ENCODE measurements around the gene ALKBH4.

The ALKBH4 gene

DNA sequence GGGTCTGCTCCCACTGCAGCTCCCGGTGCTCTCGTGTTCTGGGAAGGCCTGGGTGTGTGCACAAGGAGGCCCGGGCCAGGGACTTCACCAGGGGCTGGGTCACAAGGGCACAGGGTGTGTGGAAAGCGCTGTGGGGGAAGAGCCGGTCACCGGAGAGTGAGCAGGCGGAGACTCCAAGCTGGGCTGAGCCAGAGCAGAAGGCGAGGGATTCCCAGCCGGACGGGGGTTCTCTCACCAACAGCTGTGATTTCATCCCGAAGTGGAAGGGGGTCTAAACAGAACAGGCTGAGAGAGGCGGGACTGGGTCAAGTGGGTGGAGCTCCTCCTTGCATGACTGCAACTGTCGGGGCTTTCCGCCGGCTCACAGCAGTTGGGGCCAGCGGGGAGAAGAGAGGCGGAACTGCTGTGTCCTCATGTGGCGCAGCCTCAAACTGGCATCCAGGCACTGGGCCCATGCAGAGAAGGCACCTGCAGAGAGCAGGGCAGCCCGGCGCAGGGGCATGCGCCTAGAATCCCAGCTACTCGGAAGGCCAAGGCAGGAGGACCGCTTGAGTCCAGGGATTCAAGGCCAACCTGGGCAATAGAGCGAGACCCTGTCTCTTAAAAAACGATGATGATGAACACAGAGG is 38.9 kb downstream of the ALKBH4 start:
- Histone ChIP-seq H3K4ac (ENCODE audit: low read length) (no peak overlapping the region), H4K8ac (ENCODE audit: low read depth, low read length) (no peak overlapping the region), H3K4me3 (ENCODE audit: low read length in 2 of 2) (no peak overlapping the region), H3K4me1 (ENCODE audit: control insufficient read depth in 2 of 2, insufficient read depth in 1 of 2, low read depth in 1 of 2, low read length in 2 of 2) (peaks cover 0 to 5% of the 10 kb centered on the region in 2 donors), H2BK120ac (ENCODE audit: low read depth, low read length) (no peak overlapping the region), H2AK5ac (ENCODE audit: low read depth, low read length) (no peak overlapping the region), H2BK15ac (ENCODE audit: low read length) (no peak overlapping the region), H3K9me3 (replicated peaks in 1 of 2; ENCODE audit: control insufficient read depth in 2 of 2, insufficient read depth in 1 of 2, low read depth in 1 of 2, low read length in 2 of 2) (no peaks in the 10 kb centered on the region), H2AFZ (ENCODE audit: low read length) (no peak overlapping the region), H3K14ac (ENCODE audit: low read length) (no peak overlapping the region), H3K79me1 (ENCODE audit: low read depth, low read length) (peaks cover 4% of the 10 kb centered on the region), H2BK12ac (ENCODE audit: low read length) (no peak overlapping the region), H3K9ac (ENCODE audit: low read depth, low read length, poor library complexity) (no peak overlapping the region), H4K91ac (ENCODE audit: low read depth, low read length, poor library complexity) (no peak overlapping the region), H3K27me3 (ENCODE audit: control insufficient read depth in 3 of 3, insufficient read depth in 3 of 3, low read depth in 1 of 3, low read length in 3 of 3) (no peaks in the 10 kb centered on the region), H3K27ac (replicated peaks; ENCODE audit: low read length) (no peak overlapping the region), H3K18ac (ENCODE audit: low read length) (no peak overlapping the region), H3K23ac (ENCODE audit: low read depth, low read length, poor library complexity) (no peak overlapping the region), H3K4me2 (ENCODE audit: insufficient read depth, low read length, poor library complexity, severe bottlenecking) (no peak overlapping the region), H3K36me3 (replicated peaks in 1 of 2; ENCODE audit: control insufficient read depth in 2 of 2, insufficient read depth in 2 of 2, low read length in 2 of 2) (peaks cover 28 to 64% of the 10 kb centered on the region in 2 donors), H2BK5ac (ENCODE audit: low read length) (no peak overlapping the region)
- no peak for DNase-seq (ENCODE audit: low spot score)
- no CpG with 5 or more reads among the region's 25 CpGs for WGBS, 2 donors (ENCODE audit: extremely low coverage in 2 of 2, insufficient read length in 2 of 2, insufficient replicate concordance in 1 of 2)

DNA sequence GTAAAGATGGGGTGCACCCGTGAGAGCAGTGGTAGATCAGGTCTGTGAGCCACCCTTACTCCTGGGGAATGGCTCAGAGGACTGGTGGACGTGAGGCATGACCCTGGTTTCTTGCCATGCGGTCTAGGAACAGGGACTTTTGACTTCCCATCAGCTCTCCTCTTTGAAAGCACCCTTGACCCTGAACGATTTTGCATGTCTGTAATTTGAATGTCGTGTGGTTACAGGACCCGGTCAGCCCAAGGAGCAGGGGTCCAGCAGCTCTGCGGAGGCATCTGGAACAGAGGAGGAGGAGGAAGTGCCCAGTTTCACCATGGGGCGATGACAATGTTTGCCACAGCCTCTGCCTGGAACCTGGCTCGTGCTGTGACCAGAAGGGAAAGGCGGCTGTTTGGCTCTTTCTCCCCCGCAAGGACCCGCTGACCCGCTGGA is 39.9 kb downstream of the ALKBH4 start:
- Histone ChIP-seq H3K23ac (ENCODE audit: low read depth, low read length, poor library complexity) (no peak overlapping the region), H3K27me3 (ENCODE audit: control insufficient read depth in 3 of 3, insufficient read depth in 3 of 3, low read depth in 1 of 3, low read length in 3 of 3) (no peaks in the 10 kb centered on the region), H3K27ac (replicated peaks; ENCODE audit: low read length) (no peak overlapping the region), H3K4me3 (ENCODE audit: low read length in 2 of 2) (no peak overlapping the region), H2BK5ac (ENCODE audit: low read length) (no peak overlapping the region), H2BK15ac (ENCODE audit: low read length) (no peak overlapping the region), H3K36me3 (replicated peaks in 1 of 2; ENCODE audit: control insufficient read depth in 2 of 2, insufficient read depth in 2 of 2, low read length in 2 of 2) (peaks cover 31 to 73% of the 10 kb centered on the region in 2 donors), H3K79me1 (ENCODE audit: low read depth, low read length) (peaks cover 4% of the 10 kb centered on the region), H2BK120ac (ENCODE audit: low read depth, low read length) (no peak overlapping the region), H3K4me2 (ENCODE audit: insufficient read depth, low read length, poor library complexity, severe bottlenecking) (no peak overlapping the region), H3K4ac (ENCODE audit: low read length) (no peak overlapping the region), H3K4me1 (ENCODE audit: control insufficient read depth in 2 of 2, insufficient read depth in 1 of 2, low read depth in 1 of 2, low read length in 2 of 2) (peaks cover 0 to 5% of the 10 kb centered on the region in 2 donors), H3K9me3 (replicated peaks in 1 of 2; ENCODE audit: control insufficient read depth in 2 of 2, insufficient read depth in 1 of 2, low read depth in 1 of 2, low read length in 2 of 2) (no peaks in the 10 kb centered on the region), H3K14ac (ENCODE audit: low read length) (no peak overlapping the region), H2AFZ (ENCODE audit: low read length) (no peak overlapping the region), H3K9ac (ENCODE audit: low read depth, low read length, poor library complexity) (no peak overlapping the region), H3K18ac (ENCODE audit: low read length) (no peak overlapping the region), H4K8ac (ENCODE audit: low read depth, low read length) (no peak overlapping the region), H2AK5ac (ENCODE audit: low read depth, low read length) (no peak overlapping the region), H4K91ac (ENCODE audit: low read depth, low read length, poor library complexity) (no peak overlapping the region), H2BK12ac (ENCODE audit: low read length) (no peak overlapping the region)
- WGBS, 2 donors (ENCODE audit: extremely low coverage in 2 of 2, insufficient read length in 2 of 2, insufficient replicate concordance in 1 of 2), result no CpG with 5 or more reads among the region's 13 CpGs
- no peak for DNase-seq (ENCODE audit: low spot score)

DNA sequence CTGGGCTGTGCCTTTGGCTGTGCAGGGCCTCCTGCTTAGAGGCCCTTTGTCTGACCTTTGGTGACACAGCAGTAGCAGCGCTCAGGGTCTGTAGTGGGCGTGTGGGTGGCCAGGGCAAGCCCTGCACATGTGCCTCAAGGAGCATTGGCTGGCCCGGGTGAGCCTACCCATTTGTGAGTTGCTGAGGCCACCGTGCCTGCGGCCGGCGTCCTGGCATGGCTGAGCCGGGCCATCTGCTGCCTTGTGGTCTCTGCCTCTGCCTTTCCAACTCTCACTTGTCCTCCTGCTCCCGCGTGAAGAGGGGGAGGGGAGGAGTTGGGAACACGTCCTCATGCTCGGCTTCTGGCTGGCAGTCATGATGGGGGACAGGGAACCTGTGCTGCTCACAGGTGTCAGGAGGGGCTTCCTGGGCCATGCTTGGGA is 40.5 kb downstream of the ALKBH4 start:
- DNase-seq (ENCODE audit: low spot score), result no peak
- Histone ChIP-seq H3K27me3 (ENCODE audit: control insufficient read depth in 3 of 3, insufficient read depth in 3 of 3, low read depth in 1 of 3, low read length in 3 of 3) (no peaks in the 10 kb centered on the region), H2BK5ac (ENCODE audit: low read length) (no peak overlapping the region), H3K36me3 (replicated peaks in 1 of 2; ENCODE audit: control insufficient read depth in 2 of 2, insufficient read depth in 2 of 2, low read length in 2 of 2) (peaks cover 33 to 80% of the 10 kb centered on the region in 2 donors), H2BK12ac (ENCODE audit: low read length) (no peak overlapping the region), H3K23ac (ENCODE audit: low read depth, low read length, poor library complexity) (no peak overlapping the region), H4K8ac (ENCODE audit: low read depth, low read length) (no peak overlapping the region), H3K9me3 (replicated peaks in 1 of 2; ENCODE audit: control insufficient read depth in 2 of 2, insufficient read depth in 1 of 2, low read depth in 1 of 2, low read length in 2 of 2) (no peaks in the 10 kb centered on the region), H2BK120ac (ENCODE audit: low read depth, low read length) (no peak overlapping the region), H4K91ac (ENCODE audit: low read depth, low read length, poor library complexity) (no peak overlapping the region), H3K4me2 (ENCODE audit: insufficient read depth, low read length, poor library complexity, severe bottlenecking) (no peak overlapping the region), H2AK5ac (ENCODE audit: low read depth, low read length) (no peak overlapping the region), H3K4ac (ENCODE audit: low read length) (no peak overlapping the region), H3K14ac (ENCODE audit: low read length) (no peak overlapping the region), H3K9ac (ENCODE audit: low read depth, low read length, poor library complexity) (no peak overlapping the region), H2AFZ (ENCODE audit: low read length) (no peak overlapping the region), H3K4me1 (ENCODE audit: control insufficient read depth in 2 of 2, insufficient read depth in 1 of 2, low read depth in 1 of 2, low read length in 2 of 2) (peaks cover 0 to 5% of the 10 kb centered on the region in 2 donors), H3K27ac (replicated peaks; ENCODE audit: low read length) (no peak overlapping the region), H3K4me3 (ENCODE audit: low read length in 2 of 2) (no peak overlapping the region), H3K79me1 (ENCODE audit: low read depth, low read length) (peaks cover 4% of the 10 kb centered on the region), H3K18ac (ENCODE audit: low read length) (no peak overlapping the region), H2BK15ac (ENCODE audit: low read length) (no peak overlapping the region)
- WGBS, 2 donors (ENCODE audit: extremely low coverage in 2 of 2, insufficient read length in 2 of 2, insufficient replicate concordance in 1 of 2), result no CpG with 5 or more reads among the region's 12 CpGs

DNA sequence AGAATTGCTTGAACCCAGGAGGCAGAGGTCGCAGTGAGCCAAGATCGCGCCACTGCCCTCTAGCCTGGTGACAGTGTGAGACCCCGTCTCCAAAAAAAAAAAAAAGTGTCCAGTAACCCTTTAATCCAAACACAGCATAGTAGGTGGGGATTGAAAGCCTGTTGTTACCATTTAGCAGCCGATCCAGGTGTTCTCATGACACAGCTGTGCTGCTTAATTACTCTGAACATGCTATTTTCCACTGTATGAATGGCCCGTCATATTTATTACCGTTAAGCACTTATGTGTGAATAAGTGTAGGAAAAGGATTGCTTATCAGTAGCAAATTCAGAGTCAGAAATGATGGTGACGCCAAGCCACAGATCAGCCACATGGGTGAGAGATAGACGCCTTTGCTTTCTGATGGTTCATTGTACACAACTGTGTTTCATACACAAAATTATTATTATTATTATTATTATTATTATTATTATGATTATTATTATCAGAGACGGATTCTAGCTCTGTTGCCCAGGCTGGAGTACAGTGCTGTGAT is 42.9 kb downstream of the ALKBH4 start:
- H2BK5ac ChIP-seq (ENCODE audit: low read length), result no peak overlapping the region
- no peak overlapping the region for H3K23ac ChIP-seq (ENCODE audit: low read depth, low read length, poor library complexity)
- H2AFZ ChIP-seq (ENCODE audit: low read length), result no peak overlapping the region
- H3K4me2 ChIP-seq (ENCODE audit: insufficient read depth, low read length, poor library complexity, severe bottlenecking), result no peak overlapping the region
- no peak overlapping the region for H2AK5ac ChIP-seq (ENCODE audit: low read depth, low read length)
- H3K14ac ChIP-seq (ENCODE audit: low read length), result no peak overlapping the region
- no peak overlapping the region for H3K4me3 ChIP-seq (ENCODE audit: low read length in 2 of 2)
- no peak overlapping the region for H3K9ac ChIP-seq (ENCODE audit: low read depth, low read length, poor library complexity)
- H3K4ac ChIP-seq (ENCODE audit: low read length), result no peak overlapping the region
- WGBS, 2 donors (ENCODE audit: extremely low coverage in 2 of 2, insufficient read length in 2 of 2, insufficient replicate concordance in 1 of 2), result no CpG with 5 or more reads among the region's 10 CpGs
- peaks cover 30 to 85% of the 10 kb centered on the region in 2 donors for H3K36me3 ChIP-seq (replicated peaks in 1 of 2; ENCODE audit: control insufficient read depth in 2 of 2, insufficient read depth in 2 of 2, low read length in 2 of 2)
- peaks cover 0 to 5% of the 10 kb centered on the region in 2 donors for H3K4me1 ChIP-seq (ENCODE audit: control insufficient read depth in 2 of 2, insufficient read depth in 1 of 2, low read depth in 1 of 2, low read length in 2 of 2)
- H4K91ac ChIP-seq (ENCODE audit: low read depth, low read length, poor library complexity), result no peak overlapping the region
- no peak overlapping the region for H3K27ac ChIP-seq (replicated peaks; ENCODE audit: low read length)
- H3K9me3 ChIP-seq (replicated peaks in 1 of 2; ENCODE audit: control insufficient read depth in 2 of 2, insufficient read depth in 1 of 2, low read depth in 1 of 2, low read length in 2 of 2), result no peaks in the 10 kb centered on the region
- peaks cover 2% of the 10 kb centered on the region for H3K79me1 ChIP-seq (ENCODE audit: low read depth, low read length)
- H3K27me3 ChIP-seq (ENCODE audit: control insufficient read depth in 3 of 3, insufficient read depth in 3 of 3, low read depth in 1 of 3, low read length in 3 of 3), result no peaks in the 10 kb centered on the region
- no peak for DNase-seq (ENCODE audit: low spot score)
- H2BK12ac ChIP-seq (ENCODE audit: low read length), result no peak overlapping the region
- no peak overlapping the region for H2BK15ac ChIP-seq (ENCODE audit: low read length)
- no peak overlapping the region for H4K8ac ChIP-seq (ENCODE audit: low read depth, low read length)
- H2BK120ac ChIP-seq (ENCODE audit: low read depth, low read length), result no peak overlapping the region
- no peak overlapping the region for H3K18ac ChIP-seq (ENCODE audit: low read length)
